HG02588 (cell line): ENCODE data around the gene TRAF3IP3.

Experiments
- ATAC-seq: cut with Tn5 transposase; IDR thresholded peaks from one replicate; pipeline ENCODE4 v1.9.1; 2021; ENCODE audit warnings: mild to moderate bottlenecking, moderate library complexity; ENCODE audit not compliant: unreplicated experiment

Gene TRAF3IP3

DNA sequence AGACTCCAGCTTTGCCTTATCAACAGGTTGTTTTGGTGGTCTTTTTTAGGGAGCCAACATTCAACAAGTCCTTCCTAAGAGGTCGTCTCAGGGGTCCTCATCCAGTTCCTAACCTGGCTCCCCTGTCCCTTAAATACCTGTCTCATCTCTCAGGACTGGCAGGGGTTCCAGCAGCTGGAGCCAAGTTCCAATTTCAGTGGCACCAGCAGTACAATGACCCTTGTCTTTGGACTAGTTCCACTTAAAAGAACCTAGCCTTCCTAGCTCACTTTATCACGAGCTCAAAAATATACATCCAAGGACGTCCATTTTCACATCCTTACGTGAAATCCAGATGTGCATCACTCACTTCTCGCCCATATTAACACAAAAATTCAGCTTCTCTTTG, 18.7 kb upstream of the TRAF3IP3 start:
- ATAC-seq, result no peak

DNA sequence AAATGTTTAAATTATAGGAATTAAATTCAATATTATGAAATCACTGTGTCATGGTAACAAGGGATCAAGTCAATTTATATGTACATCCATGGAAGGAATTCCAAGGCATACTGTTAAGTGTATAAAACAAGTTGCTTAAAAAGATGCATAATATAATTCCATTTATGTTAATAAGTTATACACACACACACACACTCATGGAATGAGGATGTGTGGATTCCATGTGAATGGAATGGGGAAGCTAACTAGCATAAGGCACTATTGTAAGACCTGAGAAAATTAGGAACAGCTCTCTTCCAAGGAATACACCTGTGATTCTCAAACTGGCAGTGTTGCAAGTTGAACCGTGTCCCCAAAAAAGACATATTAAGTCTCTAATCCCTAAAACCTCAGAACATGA, 17.6 kb upstream of the TRAF3IP3 start:
- ATAC-seq, result no peak

DNA sequence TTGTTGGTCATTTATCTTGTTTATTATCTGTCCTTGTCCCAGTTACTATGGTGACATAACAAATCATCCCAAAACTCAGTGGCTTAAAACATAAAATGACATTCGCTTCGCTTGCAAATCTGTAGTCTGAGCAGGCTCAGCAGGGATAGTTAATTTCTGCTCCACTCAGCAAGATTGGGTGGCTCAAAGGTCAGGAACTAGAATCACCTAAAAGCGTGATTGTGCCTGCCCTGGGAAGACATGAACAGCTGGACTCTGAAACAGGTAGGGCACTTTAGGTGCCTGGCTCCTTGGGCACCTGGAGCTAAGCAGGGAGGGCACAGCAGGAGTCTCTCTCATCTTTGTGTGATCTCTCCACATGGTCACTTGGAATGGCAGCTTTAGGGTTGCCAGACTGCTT, 14.7 kb upstream of the TRAF3IP3 start:
- no peak for ATAC-seq

DNA sequence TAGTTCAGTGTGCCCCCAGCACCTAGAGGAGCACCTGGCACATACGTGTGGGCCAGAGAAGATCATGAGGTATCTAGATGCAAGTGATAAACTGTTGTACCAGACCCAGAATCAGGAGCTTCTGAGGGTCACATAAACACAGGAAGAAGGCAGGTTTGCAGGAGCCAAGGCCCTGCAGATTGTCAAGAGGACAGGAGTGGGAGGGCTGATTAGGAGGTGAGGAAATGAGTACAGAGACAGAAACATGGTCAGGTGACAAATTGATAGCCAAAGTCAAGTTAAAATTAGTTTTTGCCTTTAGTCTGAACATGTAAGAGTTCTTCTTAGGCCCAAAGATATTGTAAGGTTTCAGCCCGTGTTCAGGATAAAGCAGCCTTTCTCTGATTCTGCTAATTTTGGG, 14.0 kb upstream of the TRAF3IP3 start:
- ATAC-seq, result no peak

DNA sequence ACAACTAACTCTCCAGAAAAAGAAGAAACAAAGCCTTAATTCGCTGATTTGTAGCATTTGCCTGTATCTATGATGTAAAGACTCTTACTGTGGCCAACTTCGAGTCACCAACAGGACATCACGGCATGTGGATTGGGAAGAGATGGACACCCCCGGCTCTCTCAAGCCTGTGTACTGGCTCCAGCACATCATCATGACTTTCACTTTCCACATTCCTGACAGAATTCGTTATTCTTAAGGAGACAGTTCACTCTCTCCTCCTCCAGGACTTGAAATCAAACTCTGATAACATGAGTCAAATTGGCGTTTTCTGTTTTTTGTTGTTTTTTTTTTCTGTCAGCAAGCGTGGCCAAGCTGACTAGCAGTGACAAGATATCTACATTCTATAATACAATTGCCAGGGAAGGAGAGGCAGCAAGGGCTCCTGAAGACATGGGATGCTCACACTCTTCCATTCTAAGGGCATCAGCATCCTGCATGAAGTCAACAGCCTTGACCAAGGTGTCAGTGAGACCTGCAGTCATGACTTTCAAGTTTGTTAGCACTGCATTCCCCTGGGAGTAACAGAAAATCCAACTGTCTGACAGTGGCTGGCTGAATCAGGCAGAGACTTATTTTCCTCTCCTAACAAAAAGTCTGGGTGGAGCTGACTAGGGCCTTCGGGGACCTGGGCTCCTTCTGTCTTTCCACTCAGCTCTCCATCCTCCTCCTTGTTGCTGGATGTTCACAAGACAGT, 13.3 kb upstream of the TRAF3IP3 start:
- no peak for ATAC-seq

DNA sequence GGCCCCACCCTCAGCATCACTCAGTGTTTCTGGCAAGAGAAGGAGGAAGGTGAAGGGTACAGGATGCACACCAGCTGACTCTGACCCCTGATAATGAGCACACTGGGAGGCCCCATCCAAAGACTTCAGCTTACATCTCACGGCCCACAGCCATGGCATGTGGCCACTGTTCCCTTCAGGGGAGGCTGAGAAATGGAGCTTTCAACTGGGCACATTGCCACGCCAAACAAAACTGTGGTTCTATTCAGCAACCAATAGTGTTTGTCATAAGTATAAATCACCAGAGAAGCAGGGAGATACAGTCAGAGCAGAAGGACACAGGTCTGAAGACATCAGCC, 12.7 kb upstream of the TRAF3IP3 start:
- ATAC-seq, result no peak

DNA sequence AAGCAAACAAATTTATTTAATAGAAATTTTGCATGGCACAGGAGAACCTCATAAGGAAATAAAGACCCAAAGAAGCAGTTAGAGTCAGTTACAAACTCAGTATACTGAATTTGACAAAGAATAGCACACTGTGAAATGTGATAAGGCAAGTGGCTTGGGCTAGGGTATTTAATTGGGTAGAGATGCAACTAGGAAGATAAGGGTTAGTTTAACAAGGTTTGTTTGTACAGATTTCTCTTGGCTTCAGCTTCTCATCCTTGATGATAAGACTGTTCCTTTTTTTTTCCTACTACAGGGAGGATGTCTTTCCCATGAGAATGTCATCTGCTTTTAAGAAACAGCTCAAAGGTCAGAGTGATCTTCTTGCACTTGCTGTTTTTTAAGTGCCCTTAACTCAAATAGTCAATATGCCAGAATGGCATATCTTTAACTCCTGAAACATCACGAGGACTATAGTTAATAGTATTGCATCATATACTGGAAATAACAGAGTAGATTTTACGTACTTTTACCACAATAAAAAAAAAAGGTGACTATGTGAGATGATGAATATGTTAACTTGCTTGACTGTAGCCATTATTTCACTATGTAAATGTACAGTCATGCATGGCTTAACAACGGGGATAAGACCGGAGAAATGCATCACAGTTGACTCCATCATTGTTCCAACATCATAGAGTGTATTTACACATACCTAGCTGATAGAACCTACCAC, 9.2 kb upstream of the TRAF3IP3 start:
- ATAC-seq, result no peak

DNA sequence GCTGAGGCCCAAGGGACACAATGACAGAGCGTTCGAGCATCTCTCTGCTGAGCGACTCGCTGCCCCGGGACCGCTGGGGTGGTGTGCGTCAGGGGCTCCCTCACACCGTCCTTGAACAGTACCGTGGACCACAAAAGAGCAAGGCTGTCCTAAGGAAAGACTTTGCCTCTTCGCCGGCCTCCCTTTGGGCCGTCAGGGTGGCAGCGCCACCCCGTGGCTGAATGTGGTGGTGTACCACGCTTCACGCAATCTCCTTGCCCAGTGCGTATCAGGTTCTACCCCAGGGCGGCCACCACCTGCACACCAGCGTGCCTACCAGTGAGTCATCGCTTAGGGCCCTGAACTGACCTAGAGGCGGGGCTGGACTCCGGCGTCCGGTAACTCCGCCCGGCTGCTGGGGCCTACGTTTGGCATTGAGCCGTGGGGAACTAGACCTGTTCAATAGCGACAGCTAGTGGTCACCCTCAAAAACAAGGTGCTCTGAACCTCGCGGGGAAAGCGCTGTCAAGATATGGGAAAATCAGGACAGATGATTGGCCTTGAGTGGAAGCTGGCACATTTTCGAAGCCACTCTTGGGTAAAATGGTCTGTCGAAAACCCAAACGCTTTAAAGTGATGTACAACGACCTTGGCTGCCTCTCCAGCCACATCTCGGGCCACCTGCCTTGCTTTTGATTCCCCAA, 8.1 kb upstream of the TRAF3IP3 start:
- ATAC-seq, result peak; percentile 83

DNA sequence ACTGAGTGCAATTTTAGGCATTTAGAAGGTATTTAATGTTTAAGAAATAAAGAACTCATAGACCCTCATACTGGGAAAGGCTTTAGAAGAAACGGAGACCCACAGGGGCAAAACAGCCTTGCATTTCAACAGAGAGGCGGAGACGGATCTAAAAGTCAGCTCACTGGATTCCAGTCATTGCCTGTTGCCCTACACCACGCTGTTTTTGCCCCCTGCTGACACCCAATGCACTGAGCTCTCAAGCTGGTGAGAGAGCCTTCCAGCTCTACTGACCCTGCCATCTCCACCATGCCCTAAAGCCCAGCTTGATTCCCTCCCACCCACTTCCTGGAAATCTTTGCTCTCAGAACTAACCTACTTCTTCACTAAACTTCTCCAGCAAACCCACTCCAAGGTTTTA, 7.2 kb upstream of the TRAF3IP3 start:
- ATAC-seq, result no peak

DNA sequence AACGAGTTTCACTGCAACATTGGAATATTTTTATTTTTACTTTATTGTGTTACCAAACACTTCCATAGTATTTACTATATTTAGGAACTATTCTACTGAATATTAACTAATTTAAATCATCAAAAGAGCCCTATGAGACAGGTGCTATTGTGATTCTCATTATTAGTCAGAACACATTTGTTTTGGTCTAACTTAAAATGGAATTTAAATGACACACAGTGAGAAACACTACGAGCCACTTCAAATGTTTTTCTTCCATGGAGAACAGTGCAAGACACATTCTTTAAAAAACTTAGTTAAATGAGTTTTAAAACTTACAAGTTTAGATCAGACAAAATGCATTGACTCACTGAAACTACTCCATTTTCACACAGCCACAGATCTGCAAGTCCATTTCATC, 6.6 kb upstream of the TRAF3IP3 start:
- ATAC-seq, result no peak

DNA sequence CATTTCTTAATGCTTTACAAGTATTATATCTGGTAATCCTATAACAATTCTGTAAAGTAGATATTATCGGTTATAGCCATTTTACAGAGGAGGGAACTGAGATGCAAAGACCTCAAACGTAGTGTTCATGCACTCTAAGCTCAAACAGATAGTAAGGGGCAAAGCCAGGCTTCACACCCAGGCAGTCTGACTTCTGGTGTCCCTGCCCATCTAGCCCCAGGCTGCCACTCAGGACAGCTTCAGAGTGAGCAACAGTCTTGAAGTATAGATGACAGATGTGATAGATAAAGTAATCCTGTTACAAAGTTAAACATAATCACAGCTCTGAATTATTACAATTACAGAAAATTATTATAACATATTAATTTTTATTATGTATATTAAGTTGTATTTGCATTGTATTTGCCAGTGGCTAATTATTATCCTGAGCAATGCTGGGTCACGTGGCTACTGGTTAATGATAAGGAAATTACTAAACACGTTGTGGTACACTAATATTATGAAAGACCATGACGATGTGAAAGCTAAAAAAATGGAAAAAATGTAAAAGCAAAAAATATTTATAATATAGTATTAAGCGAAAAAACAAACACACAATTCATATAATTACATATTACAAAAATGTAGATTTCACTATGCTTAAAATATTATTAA, 6.1 kb upstream of the TRAF3IP3 start:
- no peak for ATAC-seq

DNA sequence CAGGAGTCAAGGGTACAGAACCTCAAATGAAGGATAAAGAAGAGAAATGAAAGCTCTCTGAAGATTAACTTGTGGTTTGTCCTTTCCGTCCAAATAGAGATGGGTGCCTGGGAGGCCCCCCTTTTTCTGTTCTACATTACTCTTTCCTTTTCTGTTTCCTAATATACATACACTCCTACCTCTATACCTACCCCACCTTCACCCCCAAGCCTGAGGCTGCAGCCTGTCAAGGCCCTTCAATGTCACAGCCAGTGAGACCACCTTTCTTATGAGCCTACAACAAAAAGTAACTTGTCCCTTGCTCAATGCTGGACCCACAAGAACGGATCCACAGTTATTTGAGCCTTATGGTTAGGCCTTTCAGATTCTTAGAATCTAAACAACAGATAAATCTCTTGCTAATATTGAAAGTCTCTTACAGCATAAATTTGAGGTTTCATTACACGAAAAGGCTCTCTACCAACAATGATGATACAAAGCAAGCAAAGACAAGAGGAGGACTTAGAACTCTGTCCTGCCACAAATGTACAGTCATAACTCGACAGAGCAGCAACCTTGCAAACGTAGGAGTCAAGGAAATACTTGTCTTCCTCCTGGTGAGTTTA, 4.1 kb upstream of the TRAF3IP3 start:
- ATAC-seq, result peak; percentile 38

DNA sequence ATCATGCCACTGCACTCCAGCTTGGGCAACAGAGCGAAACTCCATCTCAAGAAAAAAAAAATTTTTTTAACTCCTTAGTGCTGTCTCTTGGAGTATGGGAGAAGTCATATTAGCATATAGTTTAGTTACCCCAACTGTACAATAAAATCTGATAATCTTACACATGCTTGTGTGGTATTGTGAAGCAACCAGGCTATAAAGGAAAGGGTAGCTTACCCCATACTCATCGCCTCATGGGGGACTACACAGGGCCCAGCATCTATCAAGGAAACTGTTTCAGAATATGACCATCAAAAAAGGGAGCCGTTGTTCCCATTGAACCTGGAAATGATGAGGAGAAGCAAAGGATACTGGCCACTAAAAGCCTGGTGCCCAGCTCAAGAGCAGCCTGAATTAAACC, 3.0 kb upstream of the TRAF3IP3 start:
- no peak for ATAC-seq

DNA sequence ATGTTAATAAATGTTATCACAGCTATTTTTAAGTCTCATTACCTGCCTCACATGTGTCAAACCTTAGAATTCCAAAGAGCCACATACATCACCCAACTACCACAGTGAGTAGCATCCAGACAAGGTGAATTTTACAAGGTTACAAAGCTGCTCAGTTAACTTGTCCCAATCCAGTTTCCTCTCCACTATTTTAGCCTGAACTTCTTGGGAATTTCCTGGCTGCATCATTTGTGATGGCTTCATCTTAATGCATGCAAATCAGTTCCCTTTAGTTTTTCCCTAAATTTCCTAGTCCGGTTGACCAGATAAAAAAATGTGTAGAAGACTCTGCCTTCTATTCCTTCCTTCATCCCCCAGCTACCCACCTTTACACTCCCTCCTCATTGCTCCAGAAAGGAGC, 597 bp upstream of the TRAF3IP3 start:
- no peak for ATAC-seq

DNA sequence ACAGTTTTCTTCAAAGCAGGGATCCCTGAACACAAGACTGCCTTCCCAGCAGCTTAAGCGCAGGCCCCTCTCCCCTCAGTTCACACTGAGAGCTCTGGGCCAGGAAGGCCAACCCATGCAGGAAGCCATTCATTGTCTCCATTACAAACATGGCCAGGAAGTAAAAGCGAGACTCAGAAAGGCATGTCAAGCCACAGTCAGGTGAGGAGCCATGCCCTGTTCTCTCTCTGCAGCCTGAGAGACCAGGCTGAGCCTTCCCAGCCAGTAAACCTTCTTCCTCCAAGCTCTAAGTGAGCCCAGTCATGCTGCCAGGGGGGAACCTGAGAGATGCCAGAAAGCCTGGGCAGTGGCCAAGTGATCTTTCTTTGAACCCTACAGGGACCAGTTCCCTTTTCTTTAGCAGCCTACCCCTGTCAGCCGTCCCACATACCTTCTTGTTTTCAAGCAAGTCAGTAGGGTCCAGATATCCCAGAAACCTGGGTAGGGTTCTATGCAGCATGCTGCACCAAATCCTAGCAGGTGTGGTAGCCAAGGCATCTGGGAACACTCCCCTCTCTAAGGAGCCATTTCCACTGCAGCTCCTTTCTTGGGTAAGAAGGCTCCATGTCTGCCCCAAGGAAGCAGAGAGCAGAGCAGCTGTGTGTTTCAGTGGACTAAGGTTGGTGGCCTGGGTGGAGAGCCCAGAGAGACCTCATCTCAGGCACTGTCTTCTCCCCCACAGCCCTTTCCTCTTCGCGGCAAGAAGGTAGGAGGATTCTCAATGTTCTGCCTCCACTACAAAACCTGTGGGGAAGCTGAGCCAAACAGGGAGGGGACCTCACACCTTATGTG, 977 bp downstream of the TRAF3IP3 start:
- ATAC-seq, result peak; percentile 38

DNA sequence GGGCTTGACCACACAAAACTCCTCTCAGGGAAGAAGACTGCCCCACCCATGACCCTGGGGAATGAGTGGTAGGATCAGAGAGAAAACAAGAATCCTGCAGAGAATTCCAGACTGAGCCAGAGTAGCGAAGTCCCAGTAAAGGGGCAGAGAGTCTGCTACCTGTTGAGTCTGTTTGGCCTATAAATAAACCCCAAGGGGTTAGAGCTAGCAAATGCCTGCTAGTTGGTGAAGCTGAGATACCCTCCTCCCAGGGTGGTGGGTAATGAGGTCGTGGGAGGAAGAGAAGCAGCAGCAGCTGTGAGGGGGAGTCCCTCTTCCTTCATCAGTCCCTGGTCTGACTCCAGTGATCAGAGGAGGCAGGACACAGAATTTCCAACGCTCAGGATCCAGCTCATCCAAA, 2.5 kb downstream of the TRAF3IP3 start:
- ATAC-seq, result no peak

DNA sequence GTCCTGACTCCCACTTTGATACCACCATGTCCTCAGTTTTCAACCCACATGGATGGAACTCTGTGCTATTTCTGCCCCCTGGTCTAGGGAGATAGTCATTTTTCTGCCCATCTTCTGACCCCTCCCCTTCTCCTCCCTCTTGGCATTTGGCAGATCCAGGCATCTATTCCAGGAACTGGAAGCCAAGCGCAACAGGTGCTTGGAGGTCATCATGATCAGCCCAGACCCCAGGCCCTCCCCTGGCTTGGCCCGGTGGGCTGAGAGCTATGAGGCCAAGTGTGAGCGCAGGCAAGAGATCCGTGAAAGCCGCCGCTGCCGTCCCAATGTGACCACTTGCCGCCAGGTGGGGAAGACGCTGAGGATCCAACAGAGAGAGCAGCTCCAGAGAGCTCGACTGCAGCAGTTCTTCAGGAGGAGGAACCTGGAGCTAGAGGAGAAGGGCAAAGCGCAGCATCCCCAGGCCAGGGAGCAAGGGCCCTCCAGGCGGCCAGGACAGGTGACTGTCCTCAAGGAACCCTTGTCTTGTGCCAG, 4.0 kb downstream of the TRAF3IP3 start:
- ATAC-seq, result no peak

DNA sequence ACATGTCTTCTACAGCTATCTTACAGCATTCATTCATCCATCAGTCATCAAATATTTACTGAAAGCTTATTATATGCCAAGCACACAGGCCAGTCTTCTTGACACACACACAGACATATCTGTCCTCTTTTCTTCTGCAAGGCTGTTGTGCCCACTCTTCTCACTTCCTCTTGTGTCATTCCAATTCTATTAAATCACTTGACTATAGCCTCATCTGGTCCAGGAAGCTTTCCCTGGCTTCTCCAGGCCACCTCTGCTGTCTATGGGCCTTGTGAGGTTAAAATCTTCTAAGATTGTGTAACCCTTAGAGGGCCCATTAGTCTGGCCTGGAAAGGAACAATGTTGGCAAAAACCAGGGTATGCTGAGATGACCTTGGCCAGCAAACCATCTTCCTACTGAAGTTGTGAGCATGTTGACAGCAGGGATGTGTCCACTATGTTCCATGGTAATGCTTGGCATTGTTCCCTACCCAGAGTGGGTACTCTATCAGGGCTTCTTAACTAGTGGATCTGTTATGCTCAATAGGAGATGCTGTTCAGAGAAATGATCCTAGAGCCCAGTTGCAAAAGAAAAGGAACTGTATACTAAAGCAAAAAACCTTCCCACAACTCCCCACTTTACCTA, 5.3 kb downstream of the TRAF3IP3 start:
- no peak for ATAC-seq

DNA sequence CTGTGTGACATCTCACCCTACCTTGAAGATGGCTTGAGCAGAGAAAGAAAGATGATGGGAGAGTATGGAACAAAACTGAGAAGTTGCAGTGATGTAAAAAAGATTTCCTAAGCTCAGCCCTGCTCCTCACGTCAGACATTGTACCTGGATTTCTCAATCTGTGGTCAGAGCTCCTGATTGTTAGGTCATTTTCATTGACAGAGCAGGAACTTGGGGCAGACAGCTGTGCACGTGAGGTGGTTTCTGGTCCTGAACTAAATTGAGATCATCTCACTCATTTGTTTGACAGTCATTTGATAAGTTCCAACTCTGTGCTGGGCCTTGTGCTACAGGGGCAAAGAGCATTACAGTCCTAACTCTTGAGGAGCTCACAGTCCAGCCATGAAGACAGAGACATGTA, 10.2 kb downstream of the TRAF3IP3 start:
- no peak for ATAC-seq

DNA sequence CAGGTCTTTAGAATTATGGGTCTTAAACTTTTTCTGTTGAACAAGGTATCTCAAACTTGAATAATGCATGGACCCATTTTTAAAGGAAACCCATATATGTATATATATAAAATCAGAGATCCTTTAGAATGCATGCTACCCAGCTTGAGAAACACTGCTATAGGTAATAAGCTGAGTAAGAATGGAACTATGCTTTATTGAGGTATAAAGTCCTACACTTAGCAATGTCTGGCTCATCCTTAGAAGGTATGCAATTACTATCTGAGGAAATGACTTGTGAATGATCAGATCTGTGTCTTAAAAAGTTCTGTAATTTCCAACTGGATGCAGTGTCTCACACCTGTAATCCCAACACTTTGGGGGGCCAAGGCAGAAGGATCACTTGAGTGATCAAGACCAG, 11.2 kb downstream of the TRAF3IP3 start:
- ATAC-seq, result no peak
